Gastroesophageal sphincter (tissue), 3 donors: ENCODE measurements around the gene GUCD1.

Source experiments
- POLR2A ChIP-seq, 2 donors: fragments of 450-650 bp; IDR thresholded peaks; one replicate each; pipeline ENCODE4 v1.6.1; 2017; ENCODE audit warnings: antibody characterized with exemption in 2 of 2, mild to moderate bottlenecking in 2 of 2, moderate library complexity in 1 of 2
- TF ChIP-seq, protein P1 (sequence below), 4 experiments: fragments of 200-600 bp in 2 of 4; fragments of 450-650 bp in 2 of 4; sonication (generic) in 1 of 4; IDR thresholded peaks; one replicate each; pipeline ENCODE4 v1.5.1; 2017 to 2019; ENCODE audit warnings: antibody characterized with exemption in 4 of 4, mild to moderate bottlenecking in 2 of 4, moderate library complexity in 2 of 4

DNA sequence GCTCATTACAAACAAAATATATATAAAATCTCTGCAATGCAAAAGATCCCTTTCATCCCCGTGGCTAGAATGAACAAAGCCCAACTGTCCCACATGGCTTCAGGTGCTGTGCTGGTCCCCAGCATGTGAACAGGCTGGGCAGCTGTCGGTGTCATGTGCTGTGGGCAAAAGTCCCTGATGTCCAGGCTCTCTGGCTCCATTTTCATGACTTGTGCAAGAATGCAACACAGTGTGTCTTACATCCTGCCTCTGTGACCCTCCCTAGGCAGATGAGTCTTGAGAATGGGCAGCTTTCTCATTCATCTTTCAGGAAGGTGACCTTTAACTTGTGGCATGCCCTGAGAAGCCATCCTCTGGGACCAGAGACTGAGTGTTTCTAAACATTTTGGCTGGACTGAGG is 14.5 kb downstream of the GUCD1 start:
- TF ChIP-seq, protein P1, sequence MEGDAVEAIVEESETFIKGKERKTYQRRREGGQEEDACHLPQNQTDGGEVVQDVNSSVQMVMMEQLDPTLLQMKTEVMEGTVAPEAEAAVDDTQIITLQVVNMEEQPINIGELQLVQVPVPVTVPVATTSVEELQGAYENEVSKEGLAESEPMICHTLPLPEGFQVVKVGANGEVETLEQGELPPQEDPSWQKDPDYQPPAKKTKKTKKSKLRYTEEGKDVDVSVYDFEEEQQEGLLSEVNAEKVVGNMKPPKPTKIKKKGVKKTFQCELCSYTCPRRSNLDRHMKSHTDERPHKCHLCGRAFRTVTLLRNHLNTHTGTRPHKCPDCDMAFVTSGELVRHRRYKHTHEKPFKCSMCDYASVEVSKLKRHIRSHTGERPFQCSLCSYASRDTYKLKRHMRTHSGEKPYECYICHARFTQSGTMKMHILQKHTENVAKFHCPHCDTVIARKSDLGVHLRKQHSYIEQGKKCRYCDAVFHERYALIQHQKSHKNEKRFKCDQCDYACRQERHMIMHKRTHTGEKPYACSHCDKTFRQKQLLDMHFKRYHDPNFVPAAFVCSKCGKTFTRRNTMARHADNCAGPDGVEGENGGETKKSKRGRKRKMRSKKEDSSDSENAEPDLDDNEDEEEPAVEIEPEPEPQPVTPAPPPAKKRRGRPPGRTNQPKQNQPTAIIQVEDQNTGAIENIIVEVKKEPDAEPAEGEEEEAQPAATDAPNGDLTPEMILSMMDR (IDR thresholded peaks at IDR 0.05): no peak
- TF ChIP-seq POLR2A (IDR thresholded peaks at IDR 0.05): no peak
